BE2C (cell line): Measurements from ENCODE around the gene USP24.

Source experiments
- DNase-seq: peaks from one replicate; pipeline ENCODE4 v3.0.0-alpha.2; 2020
- H3K27me3 ChIP-seq: fragments of 250-450 bp; sonication (Bioruptor Pico); 2 replicates; pipeline ENCODE4 v1.5.1; 2020; ENCODE audit warnings: mild to moderate bottlenecking
- H3K36me3 ChIP-seq: fragments of 250-450 bp; sonication (Bioruptor Pico); 2 replicates; pipeline ENCODE4 v1.5.1; 2020; ENCODE audit warnings: mild to moderate bottlenecking
- H3K4me1 ChIP-seq: fragments of 250-450 bp; sonication (Bioruptor Pico); 2 replicates; pipeline ENCODE4 v1.5.1; 2020
- H3K4me3 ChIP-seq: 2 replicates; pipeline ENCODE4 v1.5.1; 2011; ENCODE audit warnings: low read depth, low read length
- H3K9me3 ChIP-seq: fragments of 250-450 bp; sonication (Bioruptor Pico); 2 replicates; pipeline ENCODE4 v1.5.1; 2020
- TF ChIP-seq, protein P1 (sequence below): IDR thresholded peaks from 2 replicates; pipeline ENCODE4 v1.5.1; 2012; ENCODE audit warnings: mild to moderate bottlenecking, low read depth, low read length

The USP24 gene

GRCh38 chr1:55213151-55213884 is 1.8 kb downstream of the USP24 start:
- Histone ChIP-seq H3K4me1 (no peaks in the 10 kb centered on the region), H3K9me3 (no peaks in the 10 kb centered on the region), H3K4me3 (peak overlapping the region; percentile 82), H3K27me3 (no peaks in the 10 kb centered on the region), H3K36me3 (no peaks in the 10 kb centered on the region)
- DNase-seq, result no peak
- TF ChIP-seq, protein P1, sequence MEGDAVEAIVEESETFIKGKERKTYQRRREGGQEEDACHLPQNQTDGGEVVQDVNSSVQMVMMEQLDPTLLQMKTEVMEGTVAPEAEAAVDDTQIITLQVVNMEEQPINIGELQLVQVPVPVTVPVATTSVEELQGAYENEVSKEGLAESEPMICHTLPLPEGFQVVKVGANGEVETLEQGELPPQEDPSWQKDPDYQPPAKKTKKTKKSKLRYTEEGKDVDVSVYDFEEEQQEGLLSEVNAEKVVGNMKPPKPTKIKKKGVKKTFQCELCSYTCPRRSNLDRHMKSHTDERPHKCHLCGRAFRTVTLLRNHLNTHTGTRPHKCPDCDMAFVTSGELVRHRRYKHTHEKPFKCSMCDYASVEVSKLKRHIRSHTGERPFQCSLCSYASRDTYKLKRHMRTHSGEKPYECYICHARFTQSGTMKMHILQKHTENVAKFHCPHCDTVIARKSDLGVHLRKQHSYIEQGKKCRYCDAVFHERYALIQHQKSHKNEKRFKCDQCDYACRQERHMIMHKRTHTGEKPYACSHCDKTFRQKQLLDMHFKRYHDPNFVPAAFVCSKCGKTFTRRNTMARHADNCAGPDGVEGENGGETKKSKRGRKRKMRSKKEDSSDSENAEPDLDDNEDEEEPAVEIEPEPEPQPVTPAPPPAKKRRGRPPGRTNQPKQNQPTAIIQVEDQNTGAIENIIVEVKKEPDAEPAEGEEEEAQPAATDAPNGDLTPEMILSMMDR, result no peak

DNA sequence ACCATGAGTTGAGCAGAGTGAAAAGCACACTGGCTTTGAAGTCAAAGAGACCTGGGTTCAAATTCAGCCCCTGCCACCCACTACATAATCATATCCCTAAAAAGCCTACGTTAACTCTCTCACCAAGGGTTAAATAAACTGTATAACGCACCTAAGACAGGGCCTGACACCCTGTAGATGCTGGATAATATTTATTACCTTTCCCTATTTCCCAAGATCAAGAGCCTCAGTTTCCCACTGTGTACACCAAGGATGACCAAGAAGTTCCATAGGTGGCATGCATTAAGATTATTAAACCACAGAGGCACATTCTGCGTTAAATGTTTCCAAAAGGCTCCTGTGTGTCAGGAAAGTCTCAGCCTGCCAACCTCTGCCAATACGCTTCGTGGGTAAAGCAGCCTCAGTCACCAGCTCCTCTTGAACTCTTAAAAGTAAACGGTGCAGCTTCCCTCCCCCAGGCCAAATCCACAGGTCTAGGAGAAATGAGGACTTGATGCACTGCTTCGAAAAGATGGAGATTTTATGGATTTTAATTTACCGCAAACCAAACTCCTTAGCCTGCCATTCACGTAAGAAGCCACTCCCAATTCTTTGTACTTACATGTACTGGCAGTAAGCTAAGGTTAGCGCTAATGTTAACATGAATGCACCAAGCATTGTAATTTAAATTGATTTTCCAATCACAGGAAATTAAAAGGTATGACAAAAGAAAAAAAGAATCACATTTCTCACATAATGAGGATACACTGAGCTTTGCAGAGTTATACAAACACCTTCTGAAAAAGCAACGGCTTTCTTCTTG is 2.6 kb downstream of the USP24 start:
- TF ChIP-seq, protein P1, result no peak
- no peaks in the 10 kb centered on the region for H3K36me3 ChIP-seq
- no peaks in the 10 kb centered on the region for H3K27me3 ChIP-seq
- H3K4me1 ChIP-seq, result no peaks in the 10 kb centered on the region
- DNase-seq, result no peak
- no peaks in the 10 kb centered on the region for H3K9me3 ChIP-seq
- H3K4me3 ChIP-seq, result peak overlapping the region; percentile 82

DNA sequence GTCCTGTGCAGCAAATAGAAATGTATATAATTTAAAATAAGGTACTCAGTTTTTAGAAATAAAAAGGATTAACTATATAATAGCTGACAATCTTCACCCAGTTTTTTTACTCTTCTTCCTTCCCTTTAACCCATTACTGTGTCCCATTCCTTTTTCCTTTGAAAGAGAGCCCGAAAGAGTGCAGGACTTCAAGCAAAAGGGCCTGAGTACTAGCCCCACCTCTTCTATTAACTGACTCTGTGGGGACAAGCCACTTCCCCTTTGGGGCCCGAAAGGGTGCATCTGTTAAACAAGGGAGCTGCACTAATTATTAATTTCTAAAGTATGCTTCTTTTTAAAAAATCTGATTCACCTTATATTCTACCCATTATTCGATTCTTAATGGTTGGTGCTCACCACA is 3.3 kb downstream of the USP24 start:
- H3K4me3 ChIP-seq, result no peak overlapping the region
- TF ChIP-seq, protein P1, result no peak
- H3K9me3 ChIP-seq, result no peaks in the 10 kb centered on the region
- no peaks in the 10 kb centered on the region for H3K27me3 ChIP-seq
- no peaks in the 10 kb centered on the region for H3K36me3 ChIP-seq
- no peaks in the 10 kb centered on the region for H3K4me1 ChIP-seq
- no peak for DNase-seq

DNA sequence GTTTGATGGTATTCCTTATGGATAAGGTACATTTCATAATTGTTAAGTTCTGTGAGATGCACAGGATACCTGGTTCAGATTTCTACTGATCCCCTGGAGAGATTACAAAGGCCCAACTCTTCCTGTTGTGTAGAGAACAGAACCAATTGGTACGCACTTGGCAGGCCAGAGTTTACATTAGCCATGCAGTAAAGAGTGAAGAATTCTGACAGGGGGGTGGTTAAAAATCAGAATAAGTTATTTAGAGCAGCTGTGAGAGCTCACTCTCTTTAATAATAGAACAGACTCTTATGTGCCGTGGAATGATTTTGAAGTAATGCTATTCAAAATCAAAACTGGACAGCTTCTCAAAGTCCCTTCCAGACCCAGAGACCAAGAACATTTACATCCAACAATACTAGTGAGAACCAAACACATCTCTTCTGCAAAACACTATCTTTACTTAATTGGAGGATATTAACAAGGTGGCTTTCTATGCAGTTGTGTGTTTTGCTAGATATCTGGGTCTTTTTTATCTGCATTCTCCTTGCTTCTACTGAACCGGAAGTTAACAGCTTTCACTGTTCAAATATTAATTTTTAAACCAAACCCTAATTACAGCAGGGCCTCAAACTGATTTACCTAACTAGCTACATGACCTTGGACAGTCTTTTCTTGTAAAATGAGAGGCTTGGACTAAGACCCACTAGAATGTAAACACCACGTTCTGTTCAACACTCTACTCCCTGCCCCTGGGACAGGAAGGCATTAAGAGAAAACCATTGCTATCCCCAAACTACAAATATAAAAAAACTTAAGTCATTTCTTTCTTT is 4.0 kb downstream of the USP24 start:
- Histone ChIP-seq H3K36me3 (no peaks in the 10 kb centered on the region), H3K9me3 (no peaks in the 10 kb centered on the region), H3K4me3 (no peak overlapping the region), H3K4me1 (no peaks in the 10 kb centered on the region), H3K27me3 (no peaks in the 10 kb centered on the region)
- no peak for DNase-seq
- TF ChIP-seq, protein P1, result no peak

DNA sequence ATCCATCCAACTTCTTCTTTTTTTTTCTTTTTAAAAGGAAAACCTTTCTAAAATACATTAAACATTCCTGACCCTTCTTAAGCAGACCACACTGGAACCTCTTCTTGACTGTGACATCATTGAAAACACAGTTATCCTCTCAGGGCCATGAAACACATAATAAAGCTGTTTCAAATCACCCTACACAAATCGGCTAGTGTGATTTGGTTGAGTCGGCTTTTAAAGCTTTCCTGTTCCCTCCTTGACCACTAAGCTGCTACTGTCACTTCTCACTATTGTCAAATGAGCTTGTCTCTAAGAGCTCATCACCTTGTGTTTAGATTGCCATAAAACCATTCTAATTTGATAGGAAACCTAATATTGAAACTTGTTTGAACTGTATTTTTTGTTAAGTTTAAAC is 5.9 kb downstream of the USP24 start:
- H3K4me3 ChIP-seq, result no peak overlapping the region
- no peak for DNase-seq
- no peaks in the 10 kb centered on the region for H3K36me3 ChIP-seq
- TF ChIP-seq, protein P1, result no peak
- no peaks in the 10 kb centered on the region for H3K27me3 ChIP-seq
- H3K9me3 ChIP-seq, result no peaks in the 10 kb centered on the region
- no peaks in the 10 kb centered on the region for H3K4me1 ChIP-seq
